ENCODE results near the gene MLX.

DNA sequence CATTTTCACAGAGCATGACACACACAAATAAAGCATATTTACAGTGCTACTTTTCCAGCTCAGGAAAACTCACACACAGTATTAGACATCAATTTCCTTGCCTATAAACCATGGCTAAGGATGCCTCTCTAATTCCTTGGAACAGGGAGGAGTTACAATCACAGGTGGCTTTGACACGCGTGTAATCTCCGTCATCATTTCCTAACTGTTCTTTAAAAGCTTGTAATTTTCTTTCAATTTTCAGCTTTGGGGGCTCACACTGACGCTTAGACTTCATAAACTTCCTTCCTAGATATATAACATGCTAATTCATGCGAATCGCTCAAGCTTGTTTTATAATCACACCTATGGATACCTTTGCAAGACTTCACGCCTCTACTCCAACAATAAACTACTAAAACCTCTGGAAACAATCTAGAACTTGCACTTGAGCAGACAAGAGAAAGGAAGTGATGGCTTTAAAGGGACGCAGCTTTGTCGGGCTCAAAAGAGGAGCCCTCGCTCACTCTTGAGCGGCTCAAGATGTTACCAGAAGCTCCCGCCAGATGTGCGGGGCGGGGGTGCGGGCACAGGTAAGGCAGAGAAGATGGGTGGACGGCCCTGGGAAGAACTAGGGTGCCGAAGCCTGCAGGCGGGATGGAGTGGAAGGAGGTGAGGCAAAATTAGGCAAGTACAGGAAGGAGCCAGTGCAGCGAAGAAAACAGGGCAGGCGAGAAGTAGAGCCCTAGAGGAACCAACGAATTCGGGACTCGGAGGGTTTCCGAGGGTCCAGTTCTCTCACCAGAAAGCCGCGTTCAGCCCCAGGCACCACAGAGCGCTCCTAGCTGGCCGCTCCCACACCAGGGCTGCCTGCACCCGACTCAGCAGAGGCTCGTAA, 41.6 kb downstream of the MLX start:
- TF ChIP-seq, protein P1, sequence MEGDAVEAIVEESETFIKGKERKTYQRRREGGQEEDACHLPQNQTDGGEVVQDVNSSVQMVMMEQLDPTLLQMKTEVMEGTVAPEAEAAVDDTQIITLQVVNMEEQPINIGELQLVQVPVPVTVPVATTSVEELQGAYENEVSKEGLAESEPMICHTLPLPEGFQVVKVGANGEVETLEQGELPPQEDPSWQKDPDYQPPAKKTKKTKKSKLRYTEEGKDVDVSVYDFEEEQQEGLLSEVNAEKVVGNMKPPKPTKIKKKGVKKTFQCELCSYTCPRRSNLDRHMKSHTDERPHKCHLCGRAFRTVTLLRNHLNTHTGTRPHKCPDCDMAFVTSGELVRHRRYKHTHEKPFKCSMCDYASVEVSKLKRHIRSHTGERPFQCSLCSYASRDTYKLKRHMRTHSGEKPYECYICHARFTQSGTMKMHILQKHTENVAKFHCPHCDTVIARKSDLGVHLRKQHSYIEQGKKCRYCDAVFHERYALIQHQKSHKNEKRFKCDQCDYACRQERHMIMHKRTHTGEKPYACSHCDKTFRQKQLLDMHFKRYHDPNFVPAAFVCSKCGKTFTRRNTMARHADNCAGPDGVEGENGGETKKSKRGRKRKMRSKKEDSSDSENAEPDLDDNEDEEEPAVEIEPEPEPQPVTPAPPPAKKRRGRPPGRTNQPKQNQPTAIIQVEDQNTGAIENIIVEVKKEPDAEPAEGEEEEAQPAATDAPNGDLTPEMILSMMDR (IDR thresholded peaks at IDR 0.05; ENCODE audit: low read depth, low read length, poor library complexity, severe bottlenecking): no peak
- no peak for TF ChIP-seq EZH2phosphoT487 (IDR thresholded peaks at IDR 0.05; ENCODE audit: borderline replicate concordance, low read length)

All from DOHH2 (cell line).